Choroid plexus epithelial cell (primary cell): ENCODE results near the gene YBX2.
A peak's percentile ranks its signal among the peaks of the same experiment; 100 is the strongest.

Source experiments
- DNase-seq: peaks from one replicate; pipeline ENCODE4 v3.0.0-alpha.2; 2010; ENCODE audit warnings: low read depth
- H3K4me3 ChIP-seq: 2 replicates; pipeline ENCODE4 v1.5.1; 2011; ENCODE audit warnings: low read depth, mild to moderate bottlenecking, control low read depth, low read length, moderate library complexity
- TF ChIP-seq, protein P1 (sequence below): conservative IDR thresholded peaks from 2 replicates; pipeline ENCODE4 v1.5.1; 2011; ENCODE audit warnings: low read depth, mild to moderate bottlenecking, control low read depth, inconsistent platforms, low read length, moderate library complexity

YBX2 gene

DNA sequence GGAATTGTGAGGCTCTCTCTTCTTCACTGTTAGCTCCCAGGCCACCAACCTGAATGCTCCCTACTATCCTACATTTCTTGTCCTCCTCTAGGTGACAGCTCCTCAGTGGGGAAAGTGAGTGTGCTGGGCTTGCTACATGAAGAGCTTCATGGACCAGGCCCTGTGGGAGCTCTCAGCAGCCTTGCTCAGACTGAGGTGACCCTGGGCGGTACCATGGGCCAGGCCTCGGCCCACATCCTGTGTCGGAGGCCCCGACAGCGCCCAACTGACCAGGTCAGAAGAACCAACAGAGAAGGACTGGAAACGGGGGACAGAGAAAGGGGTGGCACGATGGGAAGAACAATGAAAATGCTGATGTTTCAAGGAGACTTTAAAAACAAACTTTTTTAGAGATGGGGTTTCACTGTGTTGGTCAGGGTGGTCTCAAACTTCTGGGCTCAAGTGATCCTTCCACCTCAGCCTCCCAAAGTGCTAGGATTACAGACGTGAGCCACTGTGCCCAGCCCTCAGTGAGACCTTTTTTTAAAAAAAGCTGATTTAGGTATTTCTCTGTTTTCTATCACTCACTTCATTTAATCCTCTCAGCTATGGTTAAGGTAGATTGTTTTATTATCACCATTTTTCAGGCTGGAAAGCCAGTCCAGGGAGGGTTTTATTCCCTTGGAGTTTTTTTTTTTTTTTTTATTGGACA is 37.5 kb downstream of the YBX2 start:
- no peak for DNase-seq
- TF ChIP-seq, protein P1, sequence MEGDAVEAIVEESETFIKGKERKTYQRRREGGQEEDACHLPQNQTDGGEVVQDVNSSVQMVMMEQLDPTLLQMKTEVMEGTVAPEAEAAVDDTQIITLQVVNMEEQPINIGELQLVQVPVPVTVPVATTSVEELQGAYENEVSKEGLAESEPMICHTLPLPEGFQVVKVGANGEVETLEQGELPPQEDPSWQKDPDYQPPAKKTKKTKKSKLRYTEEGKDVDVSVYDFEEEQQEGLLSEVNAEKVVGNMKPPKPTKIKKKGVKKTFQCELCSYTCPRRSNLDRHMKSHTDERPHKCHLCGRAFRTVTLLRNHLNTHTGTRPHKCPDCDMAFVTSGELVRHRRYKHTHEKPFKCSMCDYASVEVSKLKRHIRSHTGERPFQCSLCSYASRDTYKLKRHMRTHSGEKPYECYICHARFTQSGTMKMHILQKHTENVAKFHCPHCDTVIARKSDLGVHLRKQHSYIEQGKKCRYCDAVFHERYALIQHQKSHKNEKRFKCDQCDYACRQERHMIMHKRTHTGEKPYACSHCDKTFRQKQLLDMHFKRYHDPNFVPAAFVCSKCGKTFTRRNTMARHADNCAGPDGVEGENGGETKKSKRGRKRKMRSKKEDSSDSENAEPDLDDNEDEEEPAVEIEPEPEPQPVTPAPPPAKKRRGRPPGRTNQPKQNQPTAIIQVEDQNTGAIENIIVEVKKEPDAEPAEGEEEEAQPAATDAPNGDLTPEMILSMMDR, result no peak
- no peak overlapping the region for H3K4me3 ChIP-seq

DNA sequence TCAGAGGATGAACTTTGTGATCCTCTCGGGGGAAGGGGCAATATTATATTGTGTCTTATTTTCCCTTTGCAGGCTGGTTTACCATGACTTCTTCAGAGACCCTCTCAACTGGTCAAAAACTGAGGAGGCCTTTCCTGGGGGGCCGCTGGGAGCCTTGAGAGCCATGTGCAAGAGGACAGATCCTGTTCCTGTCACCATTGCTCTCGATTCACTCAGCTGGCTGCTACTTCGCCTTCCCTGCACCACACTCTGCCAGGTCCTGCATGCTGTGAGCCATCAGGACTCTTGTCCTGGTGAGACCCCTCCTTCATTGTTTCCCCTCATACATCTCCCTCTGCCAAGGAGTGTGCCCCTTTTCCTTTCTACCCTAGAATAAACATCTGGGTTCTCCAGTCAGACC is 39.9 kb downstream of the YBX2 start:
- H3K4me3 ChIP-seq, result no peak overlapping the region
- TF ChIP-seq, protein P1, result no peak
- DNase-seq, result no peak

DNA sequence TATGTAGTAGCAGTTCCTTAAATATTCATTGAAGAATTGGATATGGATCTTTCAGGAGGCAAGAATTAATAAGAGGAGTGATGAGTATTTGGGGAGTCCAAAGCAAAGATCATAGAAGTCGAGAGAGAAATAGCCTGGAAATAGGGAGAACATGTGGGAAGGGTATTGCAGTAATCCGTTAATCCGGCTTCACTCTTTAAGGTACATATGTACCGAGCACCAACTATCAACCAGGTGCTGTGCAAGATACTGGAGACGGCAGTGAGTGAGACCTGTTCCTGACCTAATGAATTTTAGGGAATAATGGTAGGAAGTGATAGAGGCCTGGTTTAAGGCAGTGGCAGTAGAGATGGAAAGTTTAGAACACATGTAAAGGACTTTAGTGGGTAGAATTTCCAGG is 41.4 kb downstream of the YBX2 start:
- H3K4me3 ChIP-seq, result peak overlapping the region; percentile 91
- no peak for DNase-seq
- TF ChIP-seq, protein P1, result no peak

DNA sequence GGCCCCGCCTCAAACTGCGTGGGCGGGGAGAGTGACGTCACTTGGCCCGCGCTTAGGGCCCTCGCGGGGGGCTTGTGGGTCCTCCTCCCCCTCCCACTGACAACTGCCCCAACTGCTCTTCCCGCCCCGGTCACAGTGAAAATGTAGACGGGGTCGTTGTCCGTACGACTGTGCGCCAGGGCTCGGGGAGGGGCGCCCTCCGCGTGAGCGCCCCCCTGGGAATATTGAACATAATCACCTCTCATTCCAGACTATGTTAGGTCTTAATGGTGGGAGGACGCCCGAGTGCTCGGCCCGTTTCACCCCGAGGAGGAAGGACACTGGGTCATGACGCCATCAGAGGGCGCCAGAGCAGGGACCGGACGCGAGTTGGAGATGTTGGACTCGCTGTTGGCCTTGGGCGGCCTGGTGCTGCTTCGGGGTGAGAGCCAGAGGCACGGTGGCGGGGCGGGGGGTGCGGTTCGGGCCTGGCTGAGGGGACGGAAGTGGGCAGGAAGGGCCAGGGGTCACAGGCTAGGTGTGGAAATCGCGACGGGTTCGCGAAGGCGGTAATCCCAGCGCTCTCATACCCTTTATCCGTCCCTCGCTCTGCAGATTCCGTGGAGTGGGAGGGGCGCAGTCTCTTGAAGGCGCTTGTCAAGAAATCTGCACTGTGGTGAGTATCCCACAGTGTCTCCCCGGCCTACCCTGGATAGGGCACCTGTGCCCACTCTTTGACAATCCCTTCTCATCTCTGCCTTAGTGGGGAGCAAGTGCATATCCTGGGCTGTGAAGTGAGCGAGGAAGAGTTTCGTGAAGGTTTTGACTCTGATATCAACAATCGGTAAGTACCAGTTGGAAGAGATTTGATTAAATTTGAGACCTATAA is 42.0 kb downstream of the YBX2 start, which contains the start of gene ELP5:
Gene ELP5 (plus strand): TSS at position 40 of the 868 bp plus-strand sequence. CDS start 336 bp downstream, at position 376.
- peak; percentile 95 for DNase-seq
- TF ChIP-seq, protein P1, result no peak
- peak within 1 kb of the TSS; percentile 96 for H3K4me3 ChIP-seq

DNA sequence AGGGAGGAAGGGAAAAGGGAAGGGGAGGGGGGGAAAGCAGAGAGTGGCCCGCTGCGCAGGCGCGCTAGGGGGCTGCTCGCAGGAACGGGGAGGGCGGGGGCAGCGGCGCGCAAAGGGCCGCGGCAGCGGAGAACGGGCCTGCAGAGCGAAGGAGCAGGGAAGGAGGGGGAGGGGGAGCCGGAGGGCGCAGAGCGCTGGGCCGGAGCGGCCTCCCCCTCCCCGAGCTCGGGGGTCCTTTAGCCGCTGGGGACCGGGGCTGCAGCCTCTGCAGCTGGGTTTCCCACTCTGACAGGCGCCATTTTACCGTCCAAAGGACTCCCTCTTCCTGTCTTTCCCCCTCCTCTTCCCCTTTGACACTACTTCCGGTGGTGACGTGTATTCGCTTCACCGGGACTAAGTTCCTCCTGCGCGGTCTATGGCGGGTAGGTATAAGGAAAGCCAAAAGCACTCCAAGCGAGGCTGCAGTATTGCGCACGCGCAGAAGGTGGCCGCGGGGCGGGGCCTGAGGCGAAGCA is 42.7 kb downstream of the YBX2 start, which contains the start of gene CTDNEP1:
Gene CTDNEP1 (minus strand): TSS at position 74 of the 515 bp plus-strand sequence. CDS start 438 bp downstream, outside the sequence.
- H3K4me3 ChIP-seq, result peak within 1 kb of the TSS; percentile 96
- DNase-seq, result peak; percentile 100
- TF ChIP-seq, protein P1, result no peak

DNA sequence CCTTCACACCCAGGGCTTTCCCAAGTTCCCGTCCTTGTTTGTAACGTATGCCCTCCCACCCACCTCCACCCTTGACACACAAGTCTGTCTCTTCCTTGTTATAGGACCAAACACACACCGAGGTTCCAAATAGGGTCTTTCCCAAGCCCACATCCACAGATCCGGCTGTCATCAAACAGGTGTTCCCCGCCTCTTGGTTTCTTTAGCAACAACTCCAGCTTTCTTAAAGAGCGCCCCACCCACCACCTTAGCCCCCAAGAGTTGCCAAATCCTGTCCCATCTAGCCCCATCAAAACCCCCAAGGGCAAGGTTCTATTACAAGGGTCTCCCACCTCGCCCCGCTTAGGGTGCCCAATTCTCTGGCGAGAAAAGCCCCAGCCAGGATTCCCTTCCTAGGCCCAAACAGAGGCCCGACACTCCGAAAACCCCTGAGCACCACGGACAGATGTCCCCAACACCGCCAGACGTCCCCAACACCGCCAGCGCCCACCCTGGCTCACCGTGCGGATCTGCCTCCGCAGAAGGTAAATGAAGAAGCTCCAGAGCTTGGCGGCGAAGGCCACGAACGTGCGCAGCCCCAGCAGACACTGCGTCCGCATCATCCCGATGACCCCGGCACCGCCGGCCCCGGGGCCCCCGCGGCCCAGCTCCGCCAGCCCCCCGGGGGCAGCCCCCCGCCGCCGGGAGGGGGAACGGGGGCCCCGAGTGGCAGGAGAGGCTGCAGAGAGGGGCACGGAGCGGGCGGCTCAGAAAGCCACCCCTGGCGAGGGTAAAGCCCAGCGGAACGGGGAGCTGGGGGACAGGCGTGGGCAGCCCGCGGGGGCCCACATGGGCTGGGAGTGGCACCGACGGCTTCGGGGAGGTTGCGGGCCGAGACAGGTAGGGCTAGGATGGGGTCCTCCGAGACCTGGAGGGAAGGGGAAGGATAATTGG is 43.5 kb downstream of the YBX2 start:
- DNase-seq, result peak; percentile 28
- H3K4me3 ChIP-seq, result peak overlapping the region; percentile 96
- TF ChIP-seq, protein P1, result no peak
